SH-SY5Y (cell line): ENCODE measurements around the gene TBL1X.

ENCODE experiments used
- GATA2 ChIP-seq: IDR thresholded peaks from 2 replicates; pipeline ENCODE4 v1.6.1; 2011; ENCODE audit warnings: mild to moderate bottlenecking, low read depth, low read length
- GATA3 ChIP-seq: IDR thresholded peaks from 2 replicates; pipeline ENCODE4 v1.6.1; 2011; ENCODE audit warnings: low read depth, mild to moderate bottlenecking, low read length, moderate library complexity

TBL1X gene

DNA sequence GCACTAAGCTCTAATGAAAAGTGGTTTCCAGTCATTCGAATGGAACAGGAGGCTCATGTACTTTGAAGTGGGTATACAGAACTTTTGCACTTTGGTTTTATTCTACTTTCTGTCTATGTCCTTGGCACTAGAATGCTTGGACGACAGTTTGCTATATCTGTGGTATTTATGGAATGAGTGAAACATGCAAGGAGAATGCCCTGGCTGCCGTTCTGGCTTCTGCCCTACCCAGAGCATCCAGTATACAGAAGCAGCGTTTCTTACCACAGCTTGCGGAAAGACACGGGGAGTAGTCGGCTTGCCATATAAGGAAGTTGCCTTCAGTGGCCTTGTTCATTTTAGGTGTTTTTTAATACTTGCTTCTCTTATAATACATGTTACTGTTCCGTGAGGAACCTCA, 98.0 kb downstream of the TBL1X start:
- TF ChIP-seq GATA3 (no peak), GATA2 (no peak)

DNA sequence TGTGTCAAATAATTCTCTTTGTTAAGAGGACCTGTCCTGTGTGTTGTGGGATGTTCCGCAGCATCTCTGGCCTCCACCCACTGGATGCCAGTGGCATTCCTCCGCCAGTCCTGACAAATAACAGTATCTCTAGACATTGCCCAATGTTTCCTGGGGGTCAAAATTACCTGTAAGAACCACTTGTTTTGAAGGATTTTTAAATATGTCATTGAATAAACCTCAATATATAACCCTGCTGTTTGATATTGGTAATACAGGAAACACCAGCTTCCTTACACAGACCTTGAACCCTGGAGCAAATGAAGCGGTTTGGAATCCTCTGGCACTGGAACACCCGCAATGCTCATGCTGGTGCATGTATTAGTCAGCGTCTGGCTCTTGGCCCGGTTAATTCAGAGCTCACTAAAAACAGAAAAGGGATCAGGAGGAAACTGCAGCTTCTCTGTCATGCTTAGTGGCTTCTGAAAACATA, 101.3 kb downstream of the TBL1X start:
- TF ChIP-seq GATA2 (no peak), GATA3 (no peak)

GRCh38 chrX:9569876-9570301, 105.0 kb downstream of the TBL1X start:
- TF ChIP-seq GATA3 (no peak), GATA2 (no peak)

- TF ChIP-seq GATA2 = no peak
Observed at GRCh38 chrX:9573282-9574106, 108.6 kb downstream of the TBL1X start.

- no peak for TF ChIP-seq GATA2
- TF ChIP-seq GATA3 = no peak
Observed at GRCh38 chrX:9576059-9576458, 111.2 kb downstream of the TBL1X start.

- no peak for TF ChIP-seq GATA3
- TF ChIP-seq GATA2 = no peak
Observed at GRCh38 chrX:9577555-9577954, 112.7 kb downstream of the TBL1X start.

- TF ChIP-seq GATA2 (peak; percentile 30; the same call in 1 of the 2 replicates), GATA3 (no peak)
Observed at GRCh38 chrX:9578083-9578779, 113.4 kb downstream of the TBL1X start.

- TF ChIP-seq GATA3 (no peak), GATA2 (no peak)
Observed at GRCh38 chrX:9581771-9582385, 117.0 kb downstream of the TBL1X start.

DNA sequence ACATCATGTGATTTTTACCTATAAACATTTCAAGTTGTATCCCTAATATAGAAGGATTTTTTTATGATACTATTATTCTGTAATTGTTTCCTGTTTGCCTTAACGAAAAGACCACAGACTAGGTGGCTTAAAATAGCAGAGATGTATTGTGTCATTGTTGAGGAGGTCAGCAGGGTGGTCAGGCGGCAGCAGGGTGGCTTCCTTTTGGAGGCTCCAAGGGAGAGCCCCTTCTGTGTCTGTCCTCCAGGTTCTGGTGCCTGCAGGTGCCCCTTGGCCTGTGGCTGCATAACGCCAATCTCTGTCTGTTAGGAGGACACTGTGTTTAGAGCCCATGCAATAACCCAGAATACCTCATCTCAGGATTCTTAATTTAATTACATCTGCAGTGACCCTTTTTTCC, 118.1 kb downstream of the TBL1X start:
- TF ChIP-seq GATA2 (no peak), GATA3 (no peak)

- TF ChIP-seq GATA3 = no peak
- no peak for TF ChIP-seq GATA2
Observed at GRCh38 chrX:9586992-9587392, 122.1 kb downstream of the TBL1X start.

DNA sequence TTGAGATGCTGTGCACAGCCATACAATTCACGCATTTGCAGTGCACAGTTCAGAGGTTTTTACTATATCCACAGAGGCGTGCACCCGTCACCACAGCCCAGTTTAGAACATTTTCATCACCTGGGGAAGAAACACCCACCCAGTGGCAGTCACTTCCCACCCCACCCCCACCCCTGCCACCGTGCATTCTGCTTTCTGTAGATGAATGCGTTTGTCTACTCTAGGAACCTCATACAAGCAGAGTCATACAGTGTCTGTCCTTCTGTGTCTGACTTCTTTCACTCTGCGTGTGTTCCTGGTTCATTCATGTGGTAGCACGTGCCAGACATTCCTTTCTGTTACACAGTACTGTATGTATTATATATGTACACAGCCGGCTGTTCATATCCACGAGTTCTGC, 122.8 kb downstream of the TBL1X start:
- TF ChIP-seq GATA2 = no peak
- no peak for TF ChIP-seq GATA3

GRCh38 chrX:9591496-9591895, 126.6 kb downstream of the TBL1X start:
- no peak for TF ChIP-seq GATA2
- no peak for TF ChIP-seq GATA3

DNA sequence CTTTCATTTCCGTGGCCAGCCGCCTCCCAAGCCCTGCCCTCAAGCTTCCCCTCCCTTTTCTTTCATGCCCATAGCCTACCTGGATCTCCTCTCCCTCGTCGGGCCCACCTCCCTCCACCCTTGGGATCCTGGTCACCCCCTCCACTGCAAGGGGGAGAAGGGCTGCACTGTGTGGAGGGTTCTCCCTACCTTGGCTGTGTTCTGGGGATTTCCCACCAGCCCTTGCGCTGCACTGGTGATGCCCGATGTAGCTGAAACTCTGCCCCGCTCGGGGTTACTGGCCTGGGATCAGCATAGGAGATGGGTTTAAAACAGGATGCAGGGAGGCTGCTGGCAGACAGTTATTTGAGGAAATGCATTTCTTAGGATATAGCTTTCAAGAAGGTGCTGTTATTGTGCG, 128.9 kb downstream of the TBL1X start:
- no peak for TF ChIP-seq GATA3
- TF ChIP-seq GATA2 = no peak

GRCh38 chrX:9595174-9595573, 130.3 kb downstream of the TBL1X start:
- TF ChIP-seq GATA3 (no peak), GATA2 (no peak)
